HL-60 (cell line): ENCODE results near the gene MARK2.

Experiments used
- GABPA ChIP-seq: IDR thresholded peaks from 2 replicates; pipeline ENCODE4 v1.6.1; 2012; ENCODE audit warnings: low read depth
- POLR2AphosphoS5 ChIP-seq: IDR thresholded peaks from 2 replicates; pipeline ENCODE4 v1.6.1; 2012; ENCODE audit warnings: low read depth
- SPI1 ChIP-seq: IDR thresholded peaks from 2 replicates; pipeline ENCODE4 v1.6.1; 2012; ENCODE audit warnings: low read depth, mild to moderate bottlenecking, borderline replicate concordance
- TF ChIP-seq, protein P1 (sequence below): IDR thresholded peaks from one replicate; pipeline ENCODE4 v1.5.1; 2011; ENCODE audit warnings: low read length, control low read depth, inconsistent platforms; ENCODE audit not compliant: insufficient read depth
- TF ChIP-seq, protein P2 (sequence below): IDR thresholded peaks from 2 replicates; pipeline ENCODE4 v1.6.1; 2012; ENCODE audit warnings: low read depth; ENCODE audit not compliant: insufficient replicate concordance

DNA sequence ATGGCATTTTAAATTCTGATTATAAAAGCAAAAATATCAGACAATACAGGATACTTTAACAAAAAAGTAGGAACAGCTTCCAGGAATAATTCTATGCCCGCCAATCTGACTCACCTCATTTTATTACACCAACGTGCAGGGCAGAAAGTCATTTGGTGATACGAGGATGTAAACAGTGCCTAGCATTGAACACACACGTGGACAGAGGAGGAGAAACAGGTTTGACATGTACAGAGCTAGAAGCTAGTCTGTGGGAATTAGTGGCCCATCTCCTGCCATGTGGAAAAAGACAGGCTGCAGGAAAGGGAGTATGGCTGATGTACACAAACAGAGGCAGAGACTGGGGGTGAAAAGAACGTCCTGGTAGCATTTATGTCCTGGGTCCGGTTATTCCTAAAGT lies 34.7 kb upstream of the MARK2 start:
- TF ChIP-seq, protein P1, sequence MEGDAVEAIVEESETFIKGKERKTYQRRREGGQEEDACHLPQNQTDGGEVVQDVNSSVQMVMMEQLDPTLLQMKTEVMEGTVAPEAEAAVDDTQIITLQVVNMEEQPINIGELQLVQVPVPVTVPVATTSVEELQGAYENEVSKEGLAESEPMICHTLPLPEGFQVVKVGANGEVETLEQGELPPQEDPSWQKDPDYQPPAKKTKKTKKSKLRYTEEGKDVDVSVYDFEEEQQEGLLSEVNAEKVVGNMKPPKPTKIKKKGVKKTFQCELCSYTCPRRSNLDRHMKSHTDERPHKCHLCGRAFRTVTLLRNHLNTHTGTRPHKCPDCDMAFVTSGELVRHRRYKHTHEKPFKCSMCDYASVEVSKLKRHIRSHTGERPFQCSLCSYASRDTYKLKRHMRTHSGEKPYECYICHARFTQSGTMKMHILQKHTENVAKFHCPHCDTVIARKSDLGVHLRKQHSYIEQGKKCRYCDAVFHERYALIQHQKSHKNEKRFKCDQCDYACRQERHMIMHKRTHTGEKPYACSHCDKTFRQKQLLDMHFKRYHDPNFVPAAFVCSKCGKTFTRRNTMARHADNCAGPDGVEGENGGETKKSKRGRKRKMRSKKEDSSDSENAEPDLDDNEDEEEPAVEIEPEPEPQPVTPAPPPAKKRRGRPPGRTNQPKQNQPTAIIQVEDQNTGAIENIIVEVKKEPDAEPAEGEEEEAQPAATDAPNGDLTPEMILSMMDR: no peak
- no peak for TF ChIP-seq POLR2AphosphoS5
- TF ChIP-seq SPI1: no peak
- no peak for TF ChIP-seq GABPA
- TF ChIP-seq, protein P2, sequence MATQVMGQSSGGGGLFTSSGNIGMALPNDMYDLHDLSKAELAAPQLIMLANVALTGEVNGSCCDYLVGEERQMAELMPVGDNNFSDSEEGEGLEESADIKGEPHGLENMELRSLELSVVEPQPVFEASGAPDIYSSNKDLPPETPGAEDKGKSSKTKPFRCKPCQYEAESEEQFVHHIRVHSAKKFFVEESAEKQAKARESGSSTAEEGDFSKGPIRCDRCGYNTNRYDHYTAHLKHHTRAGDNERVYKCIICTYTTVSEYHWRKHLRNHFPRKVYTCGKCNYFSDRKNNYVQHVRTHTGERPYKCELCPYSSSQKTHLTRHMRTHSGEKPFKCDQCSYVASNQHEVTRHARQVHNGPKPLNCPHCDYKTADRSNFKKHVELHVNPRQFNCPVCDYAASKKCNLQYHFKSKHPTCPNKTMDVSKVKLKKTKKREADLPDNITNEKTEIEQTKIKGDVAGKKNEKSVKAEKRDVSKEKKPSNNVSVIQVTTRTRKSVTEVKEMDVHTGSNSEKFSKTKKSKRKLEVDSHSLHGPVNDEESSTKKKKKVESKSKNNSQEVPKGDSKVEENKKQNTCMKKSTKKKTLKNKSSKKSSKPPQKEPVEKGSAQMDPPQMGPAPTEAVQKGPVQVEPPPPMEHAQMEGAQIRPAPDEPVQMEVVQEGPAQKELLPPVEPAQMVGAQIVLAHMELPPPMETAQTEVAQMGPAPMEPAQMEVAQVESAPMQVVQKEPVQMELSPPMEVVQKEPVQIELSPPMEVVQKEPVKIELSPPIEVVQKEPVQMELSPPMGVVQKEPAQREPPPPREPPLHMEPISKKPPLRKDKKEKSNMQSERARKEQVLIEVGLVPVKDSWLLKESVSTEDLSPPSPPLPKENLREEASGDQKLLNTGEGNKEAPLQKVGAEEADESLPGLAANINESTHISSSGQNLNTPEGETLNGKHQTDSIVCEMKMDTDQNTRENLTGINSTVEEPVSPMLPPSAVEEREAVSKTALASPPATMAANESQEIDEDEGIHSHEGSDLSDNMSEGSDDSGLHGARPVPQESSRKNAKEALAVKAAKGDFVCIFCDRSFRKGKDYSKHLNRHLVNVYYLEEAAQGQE: no peak
